Measurements from ENCODE around the gene PSG5.
"Not testable (repeated sequence)": the region's sequence is repeated elsewhere in the genome, so short reads cannot be mapped to it uniquely, and the experiment has no call there.

Gene PSG5

GRCh38 chr19:43186311-43186935, at the start of gene PSG5:
Gene PSG5, minus strand, starts transcription at chr19:43186536. Its CDS starts 131 bp downstream, at chr19:43186405.
- DNase-seq (ENCODE audit: low spot score) = not testable (repeated sequence)

- not testable (repeated sequence) for DNase-seq (ENCODE audit: low spot score)
These were observed 49.4 kb upstream of the PSG5 start for GRCh38 chr19:43235686-43236085.

- no peak for DNase-seq (ENCODE audit: low spot score)
These were observed 43.0 kb upstream of the PSG5 start for GRCh38 chr19:43229315-43229714.

- not testable (repeated sequence) for DNase-seq (ENCODE audit: low spot score)
These were observed 42.4 kb upstream of the PSG5 start for GRCh38 chr19:43228730-43229129.

- DNase-seq (ENCODE audit: low spot score) = not testable (repeated sequence)
These were observed 40.6 kb upstream of the PSG5 start for GRCh38 chr19:43226986-43227385.

- DNase-seq (ENCODE audit: low spot score) = no peak
These were observed 38.5 kb upstream of the PSG5 start for GRCh38 chr19:43224855-43225253.

- DNase-seq (ENCODE audit: low spot score) = not testable (repeated sequence)
These were observed 38.0 kb upstream of the PSG5 start for GRCh38 chr19:43224201-43224854.

GRCh38 chr19:43221891-43222290, 35.6 kb upstream of the PSG5 start:
- not testable (repeated sequence) for DNase-seq (ENCODE audit: low spot score)

- not testable (repeated sequence) for DNase-seq (ENCODE audit: low spot score)
These were observed 32.8 kb upstream of the PSG5 start for GRCh38 chr19:43219136-43219535.

- not testable (repeated sequence) for DNase-seq (ENCODE audit: low spot score)
These were observed 29.5 kb upstream of the PSG5 start for GRCh38 chr19:43215881-43216280.

GRCh38 chr19:43207991-43208390, 21.7 kb upstream of the PSG5 start:
- DNase-seq (ENCODE audit: low spot score) = no peak

- not testable (repeated sequence) for DNase-seq (ENCODE audit: low spot score)
These were observed 20.8 kb upstream of the PSG5 start for GRCh38 chr19:43207174-43207573.

GRCh38 chr19:43205471-43206105, 19.3 kb upstream of the PSG5 start, which contains the start of gene PSG4:
Gene PSG4, minus strand, starts transcription at chr19:43205638. Its CDS starts 102 bp downstream, at chr19:43205536.
- DNase-seq (ENCODE audit: low spot score) = not testable (repeated sequence)

- DNase-seq (ENCODE audit: low spot score) = not testable (repeated sequence)
These were observed 17.3 kb upstream of the PSG5 start for GRCh38 chr19:43203611-43204010.

- DNase-seq (ENCODE audit: low spot score) = not testable (repeated sequence)
These were observed 15.6 kb upstream of the PSG5 start for GRCh38 chr19:43201891-43202290.

GRCh38 chr19:43201337-43201801, 15.0 kb upstream of the PSG5 start:
- DNase-seq (ENCODE audit: low spot score) = peak; percentile 2

- DNase-seq (ENCODE audit: low spot score) = not testable (repeated sequence)
These were observed 12.5 kb upstream of the PSG5 start for GRCh38 chr19:43198686-43199419.

- DNase-seq (ENCODE audit: low spot score) = not testable (repeated sequence)
These were observed 11.5 kb upstream of the PSG5 start for GRCh38 chr19:43197666-43198397.

GRCh38 chr19:43194397-43194796, 8.1 kb upstream of the PSG5 start:
- DNase-seq (ENCODE audit: low spot score) = not testable (repeated sequence)

GRCh38 chr19:43192381-43193155, 6.2 kb upstream of the PSG5 start:
- DNase-seq (ENCODE audit: low spot score) = not testable (repeated sequence)

- DNase-seq (ENCODE audit: low spot score) = not testable (repeated sequence)
These were observed 1.8 kb upstream of the PSG5 start for GRCh38 chr19:43188092-43188491.

All from kidney capillary endothelial cell (primary cell).